Keratinocyte (primary cell): ENCODE data around the gene GNPAT.

ENCODE experiments used
- EZH2 ChIP-seq: IDR thresholded peaks from one replicate; pipeline ENCODE4 v1.6.1; 2012; ENCODE audit warnings: inconsistent platforms, mild to moderate bottlenecking, low read length, moderate library complexity
- TF ChIP-seq, protein P1 (sequence below), 3 experiments: IDR thresholded peaks in 1 of 3; conservative IDR thresholded peaks in 1 of 3; optimal IDR thresholded peaks in 1 of 3; 2 replicates in 2 of 3; 3 replicates in 1 of 3; pipeline versions ENCODE3 to v1.5.1; 2011; ENCODE audit warnings: low read length in 3 of 3, mild to moderate bottlenecking in 3 of 3, moderate library complexity in 2 of 3, control low read depth in 1 of 3, inconsistent platforms in 1 of 3; ENCODE audit not compliant: insufficient read depth in 2 of 3; ENCODE audit errors: extremely low read depth in 1 of 3

- TF ChIP-seq, protein P1, sequence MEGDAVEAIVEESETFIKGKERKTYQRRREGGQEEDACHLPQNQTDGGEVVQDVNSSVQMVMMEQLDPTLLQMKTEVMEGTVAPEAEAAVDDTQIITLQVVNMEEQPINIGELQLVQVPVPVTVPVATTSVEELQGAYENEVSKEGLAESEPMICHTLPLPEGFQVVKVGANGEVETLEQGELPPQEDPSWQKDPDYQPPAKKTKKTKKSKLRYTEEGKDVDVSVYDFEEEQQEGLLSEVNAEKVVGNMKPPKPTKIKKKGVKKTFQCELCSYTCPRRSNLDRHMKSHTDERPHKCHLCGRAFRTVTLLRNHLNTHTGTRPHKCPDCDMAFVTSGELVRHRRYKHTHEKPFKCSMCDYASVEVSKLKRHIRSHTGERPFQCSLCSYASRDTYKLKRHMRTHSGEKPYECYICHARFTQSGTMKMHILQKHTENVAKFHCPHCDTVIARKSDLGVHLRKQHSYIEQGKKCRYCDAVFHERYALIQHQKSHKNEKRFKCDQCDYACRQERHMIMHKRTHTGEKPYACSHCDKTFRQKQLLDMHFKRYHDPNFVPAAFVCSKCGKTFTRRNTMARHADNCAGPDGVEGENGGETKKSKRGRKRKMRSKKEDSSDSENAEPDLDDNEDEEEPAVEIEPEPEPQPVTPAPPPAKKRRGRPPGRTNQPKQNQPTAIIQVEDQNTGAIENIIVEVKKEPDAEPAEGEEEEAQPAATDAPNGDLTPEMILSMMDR (optimal IDR thresholded peaks at IDR 0.05 in 1 of 3, IDR thresholded peaks at IDR 0.05 in 1 of 3, conservative IDR thresholded peaks at IDR 0.05 in 1 of 3; ENCODE audit: extremely low read depth in 1 of 3, insufficient read depth in 2 of 3, low read length in 3 of 3), result no peak
- TF ChIP-seq EZH2, result no peak
These were observed 24.0 kb upstream of the GNPAT start for GRCh38 chr1:231217056-231217455.
